DOHH2 (cell line): ENCODE measurements around the gene LGI2.

Experiments
- CTCF ChIP-seq: fragments of 200-600 bp; sonication (generic); IDR thresholded peaks from one replicate; pipeline ENCODE4 v1.5.1; 2014; ENCODE audit warnings: antibody characterized with exemption, mild to moderate bottlenecking, low read depth, low read length; ENCODE audit not compliant: poor library complexity, severe bottlenecking
- EZH2phosphoT487 ChIP-seq: fragments of 200-600 bp; sonication (generic); IDR thresholded peaks from 2 replicates; pipeline ENCODE4 v1.6.1; 2017; ENCODE audit warnings: borderline replicate concordance, mild to moderate bottlenecking, antibody characterized with exemption, low read length, moderate library complexity, mixed read lengths

GRCh38 chr4:25060963-25061340, 30.2 kb upstream of the LGI2 start:
- no peak for TF ChIP-seq CTCF
- no peak for TF ChIP-seq EZH2phosphoT487
